H1 (cell line): ENCODE results near the gene DPYD. TPM values are rescaled to one million over a fixed set of nuclear protein-coding genes. Genes with fewer than 3 reads are reported as not detected.

Experiments used
- SIN3A ChIP-seq, 2 experiments: IDR thresholded peaks in 1 of 2; conservative IDR thresholded peaks in 1 of 2; 2 replicates each; pipeline ENCODE4 v1.6.1; 2011 to 2012; ENCODE audit warnings: low read length in 2 of 2, improper control_type of control experiment in 1 of 2, low read depth in 1 of 2, mild to moderate bottlenecking in 1 of 2
- polyA plus RNA-seq, 7 experiments: library from polyadenylated mRNA; depleted of rRNA in 3 of 7; stranded (reverse) in 5 of 7; unstranded in 2 of 7; fragments of >200 nt in 5 of 7; fragments of 200-250 nt in 2 of 7; gene quantifications; 1 replicate in 5 of 7; 2 replicates in 1 of 7; 4 replicates in 1 of 7; pipeline versions ENCODE4 v1.2.1 to v1.2.3, GENCODE V29; 2011 to 2013; ENCODE audit warnings: missing spikeins in 2 of 7, mixed read lengths in 2 of 7
- total RNA-seq: library from RNA; stranded (reverse); fragmentation: NEBNext Ultra II Directional; extraction: Animal tissue kit (Norgen Biotek cat#: 25700); gene quantifications from 2 replicates; pipeline ENCODE4 v1.2.1, GENCODE V29; 2021

Gene DPYD
- total and polyA plus RNA-seq, 2 of the 8 experiments (the other 6 are each of a cell fraction or from before 2014, with no cell fraction given): 0.29 to 0.73 TPM

GRCh38 chr1:97088391-97088790 lies 832.4 kb downstream of the DPYD start (continued):
- no peak for TF ChIP-seq SIN3A (conservative IDR thresholded peaks at IDR 0.05 in 1 of 2, IDR thresholded peaks at IDR 0.05 in 1 of 2; ENCODE audit: low read depth in 1 of 2, low read length in 2 of 2)
